T-helper 9 cell (primary cell): ENCODE data around the gene PIGT.
"Not testable (repeated sequence)": the region's sequence is repeated elsewhere in the genome, so short reads cannot be mapped to it uniquely, and the experiment has no call there.

Source experiments
- DNase-seq: peaks from one replicate; pipeline ENCODE4 v3.0.0-alpha.2; 2020

Gene PIGT

GRCh38 chr20:45467172-45467571 lies 51.2 kb downstream of the PIGT start:
- DNase-seq = no peak

- no peak for DNase-seq
Measured at GRCh38 chr20:45467861-45468260, 51.9 kb downstream of the PIGT start.

GRCh38 chr20:45469336-45470261 lies 53.7 kb downstream of the PIGT start, which contains the start of gene WFDC2:
TSS of gene WFDC2 (plus strand) at chr20:45469753. CDS start at chr20:45469782, 29 bp downstream.
- DNase-seq = no peak

GRCh38 chr20:45470262-45470931 lies 54.5 kb downstream of the PIGT start:
- DNase-seq = no peak

GRCh38 chr20:45470937-45471336 lies 55.0 kb downstream of the PIGT start:
- no peak for DNase-seq

GRCh38 chr20:45472286-45472685 lies 56.3 kb downstream of the PIGT start:
- not testable (repeated sequence) for DNase-seq
